AML-193 (cell line): ENCODE results near the gene TASOR2.

Source experiments
- DNase-seq, 2 experiments: peaks; one replicate each; lab custom pipeline; 2025; lab: John Stamatoyannopoulos, UW

Gene TASOR2

GRCh38 chr10:5684318-5684970 lies at the start of gene TASOR2:
TASOR2 (plus strand) TSS chr10:5684838; CDS start chr10:5720643, 35,805 bp downstream.
- peak; percentile 96 for DNase-seq

DNA sequence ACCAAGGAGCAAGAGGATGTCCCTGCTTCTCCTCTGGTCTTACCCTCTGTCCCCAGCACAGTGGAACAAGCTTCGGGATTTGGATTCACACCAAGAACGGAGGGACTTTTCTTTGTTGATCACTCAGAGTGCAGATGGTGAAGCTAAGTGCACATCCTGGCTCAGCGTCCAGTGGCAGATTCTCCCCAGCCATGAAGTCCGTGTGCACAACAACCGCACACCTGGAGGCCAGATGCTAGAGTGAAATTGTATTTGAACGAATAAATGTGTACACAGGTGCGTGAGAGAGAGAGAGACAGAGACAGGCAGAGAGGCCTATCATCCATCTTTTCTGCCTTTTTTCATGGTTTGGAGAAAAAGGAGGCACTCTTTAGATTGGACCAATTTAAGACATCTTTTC lies 49.7 kb upstream of the TASOR2 start:
- DNase-seq: no peak

DNA sequence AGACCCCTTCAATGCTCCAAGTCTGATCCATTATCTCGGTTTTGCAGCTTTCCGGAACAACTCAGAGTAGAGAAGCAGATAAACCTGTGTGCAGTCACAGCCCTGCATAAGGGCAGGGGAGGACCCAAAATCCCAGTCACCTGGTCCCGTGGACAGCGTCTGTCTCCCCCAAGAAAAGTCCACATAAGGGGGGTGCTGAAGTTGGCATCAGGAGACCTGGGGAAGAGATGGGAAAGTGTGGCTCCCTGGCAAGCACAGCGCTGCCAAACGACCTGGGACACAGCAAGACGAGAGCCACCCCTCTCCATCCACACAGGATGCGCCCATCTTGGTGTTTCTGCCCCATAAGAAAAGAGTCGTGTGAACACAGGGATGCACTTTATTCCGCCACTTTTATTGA lies 46.1 kb upstream of the TASOR2 start:
- no peak for DNase-seq

GRCh38 chr10:5639066-5639465 lies 45.6 kb upstream of the TASOR2 start:
- DNase-seq: no peak

DNA sequence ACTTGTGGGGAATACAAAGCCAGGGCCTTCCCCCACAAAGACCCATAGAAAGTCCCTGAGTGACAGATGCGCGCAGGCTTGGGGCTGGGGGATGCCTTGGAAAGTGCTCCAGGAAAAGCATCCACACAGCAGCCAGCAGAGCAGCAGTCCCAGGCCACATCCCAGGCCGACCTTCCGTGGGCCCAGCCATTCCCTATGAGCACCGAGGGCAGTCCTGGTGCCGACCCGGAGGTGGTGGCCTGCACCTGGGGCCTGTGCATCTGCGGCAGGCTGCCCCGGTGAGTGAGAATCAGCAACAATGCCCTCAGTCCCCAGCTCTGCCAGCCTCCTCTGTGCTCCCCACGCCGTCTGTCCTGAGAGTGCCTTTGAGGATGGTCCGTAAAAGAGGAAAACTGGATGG lies 44.6 kb upstream of the TASOR2 start:
- DNase-seq: no peak

DNA sequence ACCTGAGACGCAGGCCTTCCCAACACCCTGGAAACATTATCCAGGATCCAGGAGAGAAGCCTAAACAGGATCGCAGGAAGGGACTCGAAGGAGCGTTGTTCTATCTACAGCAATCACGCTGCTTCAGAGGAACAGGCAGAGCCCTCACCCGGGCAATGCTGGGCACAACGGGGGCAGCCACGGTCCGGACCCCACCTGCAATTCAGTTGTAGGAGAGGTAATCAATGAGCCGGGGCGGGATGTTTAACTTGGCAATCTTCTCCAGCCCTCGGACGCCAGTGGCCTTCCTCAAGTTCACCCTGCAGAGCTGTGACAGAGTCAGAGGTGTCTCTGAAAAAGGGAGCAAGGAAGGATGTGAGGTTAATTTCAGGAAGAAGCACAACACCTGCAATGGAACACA lies 44.1 kb upstream of the TASOR2 start:
- no peak for DNase-seq

GRCh38 chr10:5641501-5641900 lies 43.1 kb upstream of the TASOR2 start:
- no peak for DNase-seq

DNA sequence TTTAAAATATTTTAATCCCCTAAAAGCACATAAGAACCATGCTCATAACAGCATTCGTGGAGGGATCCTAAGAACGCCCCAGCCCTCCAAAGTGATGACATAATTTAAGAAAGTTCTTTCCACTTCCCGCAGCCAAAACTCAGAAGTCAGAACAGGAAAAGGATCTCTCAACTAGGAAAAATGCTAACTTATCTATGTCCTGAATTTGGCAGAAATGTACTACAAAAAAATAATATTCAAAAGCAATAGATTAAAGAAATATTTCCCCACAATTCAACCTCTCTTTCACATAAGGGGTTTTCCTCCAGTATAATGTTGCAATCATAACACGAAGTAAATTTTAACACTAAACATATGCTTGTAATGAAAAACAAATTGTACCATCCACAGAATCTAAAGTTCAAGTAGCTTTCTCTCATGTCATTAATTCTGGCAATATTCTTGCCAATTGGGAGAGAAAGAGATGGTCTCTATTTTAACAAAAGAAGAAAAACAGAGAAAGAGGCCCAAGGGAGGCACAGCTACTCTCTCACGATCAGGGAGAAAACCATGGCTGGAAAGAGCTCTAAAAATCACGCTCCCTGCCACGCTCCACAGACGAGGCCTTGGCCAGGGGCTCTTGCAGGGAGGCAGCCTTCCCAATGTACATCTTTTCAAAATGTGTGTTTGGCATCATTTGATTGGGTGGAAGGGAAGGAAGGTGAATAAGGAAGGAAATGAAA lies 41.1 kb upstream of the TASOR2 start:
- no peak for DNase-seq

- DNase-seq: no peak
Measured at GRCh38 chr10:5644930-5645329, 39.7 kb upstream of the TASOR2 start.

- DNase-seq: no peak
Measured at GRCh38 chr10:5645375-5645774, 39.3 kb upstream of the TASOR2 start.

DNA sequence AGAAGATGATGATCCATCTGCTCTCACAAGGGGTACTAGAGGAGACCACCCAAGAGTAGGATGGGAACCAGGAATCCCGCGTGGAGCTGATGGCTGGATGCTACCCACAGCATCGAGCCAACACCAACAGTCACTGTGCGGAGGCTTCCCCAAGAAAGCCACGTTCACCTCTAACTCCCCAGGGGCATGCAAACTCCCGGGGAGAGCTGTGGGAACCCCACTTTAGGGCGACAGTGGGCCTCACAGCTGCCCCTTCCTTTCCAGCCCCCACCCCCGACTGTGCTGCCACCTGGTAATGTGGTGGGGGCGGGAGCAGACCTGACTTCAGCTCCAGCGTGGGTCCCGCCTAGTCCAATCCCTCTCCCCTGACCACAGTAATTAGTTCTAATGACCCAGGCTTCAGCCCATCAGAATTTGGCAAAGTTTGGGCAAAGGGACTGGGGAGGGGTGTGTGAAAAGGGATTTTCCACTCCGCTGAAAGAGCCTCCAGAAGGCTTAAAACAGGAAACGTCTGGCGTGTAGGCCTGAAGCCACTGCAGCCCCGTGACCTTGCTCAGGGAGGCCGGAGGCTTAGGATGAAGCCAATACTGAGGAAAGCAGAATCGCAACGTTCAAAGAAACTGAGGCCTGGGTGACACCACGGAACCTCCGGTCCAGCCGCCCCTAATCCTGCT lies 38.6 kb upstream of the TASOR2 start:
- DNase-seq: no peak

- no peak for DNase-seq
Measured at GRCh38 chr10:5647507-5648240, 37.0 kb upstream of the TASOR2 start.

GRCh38 chr10:5648494-5649457 lies 35.9 kb upstream of the TASOR2 start:
- no peak for DNase-seq

DNA sequence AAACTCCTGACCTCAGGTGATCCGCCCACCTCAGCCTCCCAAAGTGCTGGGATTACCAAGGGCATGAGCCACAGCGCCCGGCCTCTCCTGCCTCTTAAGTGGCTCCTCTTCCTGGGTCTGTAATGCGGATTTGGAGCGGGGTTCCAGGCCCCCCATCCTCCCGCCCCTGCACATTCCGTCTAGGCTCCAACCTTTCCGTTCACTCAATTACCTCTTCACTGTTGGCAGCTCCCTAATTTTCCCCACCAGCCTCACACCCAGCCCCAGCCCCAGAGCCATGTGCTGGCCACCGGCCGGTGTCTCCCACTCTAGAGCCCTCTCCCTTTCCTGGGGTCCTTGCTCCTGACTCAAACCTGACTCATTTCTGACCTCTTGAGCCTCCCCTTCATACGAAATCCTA lies 34.9 kb upstream of the TASOR2 start:
- DNase-seq: no peak

DNA sequence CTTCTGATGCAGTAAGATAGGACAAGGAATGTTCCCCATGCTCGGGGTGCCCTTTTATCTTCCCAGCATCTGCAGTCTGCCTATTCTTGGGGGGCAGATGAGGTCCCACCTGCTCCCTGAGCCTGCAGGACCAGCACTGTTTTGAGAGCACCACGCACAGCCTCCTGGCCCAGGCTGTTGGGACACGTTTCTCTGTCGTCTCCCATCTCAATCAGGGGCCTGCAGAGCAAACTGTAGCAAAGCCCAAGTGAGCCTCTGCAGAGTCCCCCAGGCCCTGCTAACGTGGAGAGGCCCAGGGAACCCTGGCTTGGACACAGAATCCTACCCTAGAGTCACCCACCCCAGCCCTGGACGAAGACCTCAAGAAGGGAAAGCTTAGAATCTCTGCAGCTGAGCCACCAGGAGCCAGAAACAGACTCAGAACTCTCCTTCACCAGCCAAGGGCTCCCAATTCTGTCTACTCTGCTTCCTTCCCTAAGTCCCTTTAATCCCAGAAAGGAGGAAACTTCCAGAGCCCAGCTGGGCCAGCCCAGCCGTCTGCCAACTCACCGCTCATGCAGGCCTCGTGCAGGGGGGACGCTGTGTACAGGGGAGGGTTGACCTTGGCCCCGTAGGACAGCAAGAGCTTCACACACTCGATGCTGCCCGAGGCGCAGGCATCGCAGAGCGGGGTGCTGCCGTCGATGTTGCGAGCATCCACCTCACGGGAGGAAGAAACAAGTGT lies 33.8 kb upstream of the TASOR2 start:
- DNase-seq: no peak

DNA sequence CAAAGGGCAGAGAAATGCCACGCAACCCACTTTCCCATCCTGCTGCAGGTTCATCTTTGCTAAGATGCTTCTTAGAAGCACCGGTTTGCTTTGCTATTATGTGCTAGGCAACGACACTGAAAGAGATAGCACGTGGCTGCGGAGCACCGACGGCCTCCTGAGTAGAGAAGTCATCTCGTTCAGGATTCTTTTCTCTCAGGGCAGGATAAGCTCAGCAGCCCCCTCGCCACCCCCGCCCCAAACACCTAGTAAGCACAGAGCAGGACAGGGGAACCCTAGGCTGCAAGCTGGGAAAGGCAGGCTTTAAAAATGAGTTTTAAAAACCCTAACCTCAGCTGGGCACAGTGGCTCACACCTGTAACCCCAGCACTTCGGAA lies 33.3 kb upstream of the TASOR2 start:
- DNase-seq: no peak

DNA sequence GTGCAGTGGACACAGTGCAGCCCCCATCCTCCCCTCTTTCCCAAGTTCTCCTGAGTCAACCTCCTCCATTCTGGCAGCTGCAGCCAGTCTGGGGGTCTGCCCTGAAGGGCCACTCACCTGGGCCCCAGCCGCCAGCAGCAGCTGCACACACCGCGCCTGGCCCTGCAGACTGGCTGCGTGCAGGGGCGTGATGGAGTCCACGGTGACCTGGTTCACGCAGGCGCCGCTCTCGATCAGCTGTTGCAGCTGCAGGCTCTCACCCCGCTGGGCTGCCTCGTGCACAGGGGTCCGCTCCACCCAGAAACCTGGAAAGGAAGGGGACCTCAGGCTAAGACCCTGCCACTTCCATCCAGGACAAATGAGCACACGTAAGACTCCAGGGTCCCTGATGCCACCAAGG lies 31.9 kb upstream of the TASOR2 start:
- no peak for DNase-seq

- no peak for DNase-seq
Measured at GRCh38 chr10:5654218-5654755, 30.4 kb upstream of the TASOR2 start.

GRCh38 chr10:5655121-5655520 lies 29.5 kb upstream of the TASOR2 start:
- DNase-seq: no peak
